ENCODE results near the gene MACROH2A1. TPM values are rescaled to one million over a fixed set of nuclear protein-coding genes. Genes with fewer than 3 reads are reported as not detected.

MACROH2A1 gene
- polyA plus RNA-seq, 2 of the 4 experiments (the other 2 are of a cell fraction) = 158 to 172 TPM

DNA sequence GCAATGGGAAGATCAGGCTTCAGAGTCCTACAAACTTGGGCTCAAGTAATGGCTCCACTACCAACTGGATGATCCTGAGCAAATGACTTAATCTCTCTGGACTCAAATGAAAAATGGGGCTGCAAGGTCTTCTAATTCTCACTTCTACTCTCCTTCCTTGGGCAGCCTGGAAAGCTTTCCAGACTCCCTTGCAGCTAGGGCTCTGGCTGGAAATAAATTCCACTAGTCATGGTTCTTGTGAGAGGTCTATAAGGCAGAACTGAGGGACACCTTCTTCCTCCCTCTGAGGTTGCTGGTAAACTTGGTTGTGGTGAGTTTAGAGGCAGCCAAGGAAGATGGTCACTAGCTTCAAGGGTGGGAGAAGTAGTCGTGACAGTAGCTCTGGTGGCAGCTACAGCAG, 29.6 kb upstream of the MACROH2A1 start:
- H3K4me2 ChIP-seq = no peak overlapping the region
- POLR2A ChIA-PET = no interaction called here
- CTCF ChIA-PET = interaction anchor here (1.3 to 1.4 kb wide), 2 partner anchors 11 to 13 kb away, joined by 3 to 4 read pairs; no protein-coding TSS in a partner anchor
- no peak overlapping the region for H3K4me3 ChIP-seq
- no peak for DNase-seq (ENCODE audit: low read depth in 1 of 2, low spot score in 1 of 2)
- 13% methylated on average over 1 of the region's 1 CpG for WGBS (ENCODE audit: missing lambda C conversion rate)
- H3K9me3 ChIP-seq = peaks cover 20% of the 10 kb centered on the region
- TF ChIP-seq TFCP2L1 (CRISPR knock-in tag; IDR thresholded peaks at IDR 0.05) (no peak), RAD21 (conservative IDR thresholded peaks at IDR 0.05 in 1 of 2, IDR thresholded peaks at IDR 0.05 in 1 of 2) (no peak)
- TF ChIP-seq, protein P1, sequence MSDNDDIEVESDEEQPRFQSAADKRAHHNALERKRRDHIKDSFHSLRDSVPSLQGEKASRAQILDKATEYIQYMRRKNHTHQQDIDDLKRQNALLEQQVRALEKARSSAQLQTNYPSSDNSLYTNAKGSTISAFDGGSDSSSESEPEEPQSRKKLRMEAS (IDR thresholded peaks at IDR 0.05) = no peak
- no peak for FAIRE-seq
- ATAC-seq = no peak
- no peak overlapping the region for H3K27ac ChIP-seq
- no peaks in the 10 kb centered on the region for H3K4me1 ChIP-seq

DNA sequence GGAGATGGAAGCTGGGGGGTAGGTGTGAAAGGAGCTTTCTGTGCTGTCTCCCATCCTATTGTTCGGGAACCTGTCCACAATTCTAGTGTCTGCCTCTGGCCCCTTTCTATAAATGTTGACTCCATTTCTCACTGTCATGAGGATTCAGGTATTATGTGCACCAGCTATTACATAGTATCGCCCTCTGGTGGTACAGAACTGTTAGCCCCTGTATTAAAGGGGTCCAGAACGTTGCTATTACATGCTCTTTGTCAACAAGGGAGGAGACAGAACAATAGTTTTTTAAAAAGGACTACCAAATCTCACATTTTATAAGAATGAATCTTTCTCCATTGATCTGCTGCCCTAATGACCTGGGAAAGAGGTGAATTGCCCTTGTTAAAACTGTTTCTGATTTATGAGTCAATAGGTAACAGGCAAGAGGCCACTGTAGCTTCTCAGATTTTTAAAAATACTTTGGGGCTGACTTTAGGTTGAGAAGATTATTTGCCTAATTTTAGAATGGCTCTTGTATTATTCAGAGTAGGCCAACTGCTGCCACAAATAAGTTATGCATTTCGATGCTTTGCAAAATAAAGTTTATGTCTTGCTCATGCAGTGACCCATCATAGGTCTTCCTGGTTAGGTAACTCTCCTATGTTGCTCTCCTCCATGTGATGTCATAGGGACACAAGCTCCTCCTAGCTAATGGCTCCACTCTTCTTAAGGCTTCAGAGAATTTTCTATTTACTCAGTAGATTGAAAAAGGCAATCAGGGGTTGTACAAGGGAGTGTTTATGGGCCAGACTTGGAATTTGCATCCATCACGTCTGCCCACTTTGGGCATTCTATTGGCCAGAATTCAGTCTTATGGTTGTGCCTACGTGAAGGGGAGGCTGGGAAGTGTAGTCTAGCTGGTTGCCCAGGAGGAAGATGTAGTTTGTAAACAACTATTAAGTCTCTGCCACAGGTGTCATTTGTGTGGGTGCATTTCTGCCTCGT, 27.4 kb upstream of the MACROH2A1 start:
- ChIA-PET POLR2A (no interaction called here), CTCF (interaction anchor here (0.7 to 4.3 kb wide), 18 partner anchors 9 to 507 kb away, joined by 3 to 22 read pairs (median 4); partner anchors contain the start of genes DCANP1 and MACROH2A1)
- Histone ChIP-seq H3K4me3 (no peak overlapping the region), H3K4me1 (peaks cover 8% of the 10 kb centered on the region; the same call in 2 of the 3 replicates), H3K9me3 (peaks cover 20% of the 10 kb centered on the region), H3K27ac (no peak overlapping the region), H3K4me2 (no peak overlapping the region)
- TF ChIP-seq, protein P2, sequence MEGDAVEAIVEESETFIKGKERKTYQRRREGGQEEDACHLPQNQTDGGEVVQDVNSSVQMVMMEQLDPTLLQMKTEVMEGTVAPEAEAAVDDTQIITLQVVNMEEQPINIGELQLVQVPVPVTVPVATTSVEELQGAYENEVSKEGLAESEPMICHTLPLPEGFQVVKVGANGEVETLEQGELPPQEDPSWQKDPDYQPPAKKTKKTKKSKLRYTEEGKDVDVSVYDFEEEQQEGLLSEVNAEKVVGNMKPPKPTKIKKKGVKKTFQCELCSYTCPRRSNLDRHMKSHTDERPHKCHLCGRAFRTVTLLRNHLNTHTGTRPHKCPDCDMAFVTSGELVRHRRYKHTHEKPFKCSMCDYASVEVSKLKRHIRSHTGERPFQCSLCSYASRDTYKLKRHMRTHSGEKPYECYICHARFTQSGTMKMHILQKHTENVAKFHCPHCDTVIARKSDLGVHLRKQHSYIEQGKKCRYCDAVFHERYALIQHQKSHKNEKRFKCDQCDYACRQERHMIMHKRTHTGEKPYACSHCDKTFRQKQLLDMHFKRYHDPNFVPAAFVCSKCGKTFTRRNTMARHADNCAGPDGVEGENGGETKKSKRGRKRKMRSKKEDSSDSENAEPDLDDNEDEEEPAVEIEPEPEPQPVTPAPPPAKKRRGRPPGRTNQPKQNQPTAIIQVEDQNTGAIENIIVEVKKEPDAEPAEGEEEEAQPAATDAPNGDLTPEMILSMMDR (IDR thresholded peaks at IDR 0.05) = peak; percentile 48
- TF ChIP-seq, protein P3, sequence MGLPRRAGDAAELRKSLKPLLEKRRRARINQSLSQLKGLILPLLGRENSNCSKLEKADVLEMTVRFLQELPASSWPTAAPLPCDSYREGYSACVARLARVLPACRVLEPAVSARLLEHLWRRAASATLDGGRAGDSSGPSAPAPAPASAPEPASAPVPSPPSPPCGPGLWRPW (IDR thresholded peaks at IDR 0.05) = no peak
- TF ChIP-seq, protein P4, sequence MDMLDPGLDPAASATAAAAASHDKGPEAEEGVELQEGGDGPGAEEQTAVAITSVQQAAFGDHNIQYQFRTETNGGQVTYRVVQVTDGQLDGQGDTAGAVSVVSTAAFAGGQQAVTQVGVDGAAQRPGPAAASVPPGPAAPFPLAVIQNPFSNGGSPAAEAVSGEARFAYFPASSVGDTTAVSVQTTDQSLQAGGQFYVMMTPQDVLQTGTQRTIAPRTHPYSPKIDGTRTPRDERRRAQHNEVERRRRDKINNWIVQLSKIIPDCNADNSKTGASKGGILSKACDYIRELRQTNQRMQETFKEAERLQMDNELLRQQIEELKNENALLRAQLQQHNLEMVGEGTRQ (IDR thresholded peaks at IDR 0.05) = no peak
- TF ChIP-seq MAFK (IDR thresholded peaks at IDR 0.05; ENCODE audit: partially characterized antibody) (no peak), NPAS2 (CRISPR knock-in tag; IDR thresholded peaks at IDR 0.05; ENCODE audit: borderline replicate concordance) (no peak), CHD2 (IDR thresholded peaks at IDR 0.05; ENCODE audit: low read length, partially characterized antibody) (no peak), FOXS1 (CRISPR knock-in tag; IDR thresholded peaks at IDR 0.05) (no peak), POLR2AphosphoS2 (conservative IDR thresholded peaks at IDR 0.05; ENCODE audit: low read length) (no peak), RAD21 (conservative IDR thresholded peaks at IDR 0.05 in 1 of 2, IDR thresholded peaks at IDR 0.05 in 1 of 2) (peak; percentile 30 to 52; a peak in 3 of 5 replicates), ZFP36 (IDR thresholded peaks at IDR 0.05; ENCODE audit: borderline replicate concordance, partially characterized antibody) (no peak)
- TF ChIP-seq, protein P5, sequence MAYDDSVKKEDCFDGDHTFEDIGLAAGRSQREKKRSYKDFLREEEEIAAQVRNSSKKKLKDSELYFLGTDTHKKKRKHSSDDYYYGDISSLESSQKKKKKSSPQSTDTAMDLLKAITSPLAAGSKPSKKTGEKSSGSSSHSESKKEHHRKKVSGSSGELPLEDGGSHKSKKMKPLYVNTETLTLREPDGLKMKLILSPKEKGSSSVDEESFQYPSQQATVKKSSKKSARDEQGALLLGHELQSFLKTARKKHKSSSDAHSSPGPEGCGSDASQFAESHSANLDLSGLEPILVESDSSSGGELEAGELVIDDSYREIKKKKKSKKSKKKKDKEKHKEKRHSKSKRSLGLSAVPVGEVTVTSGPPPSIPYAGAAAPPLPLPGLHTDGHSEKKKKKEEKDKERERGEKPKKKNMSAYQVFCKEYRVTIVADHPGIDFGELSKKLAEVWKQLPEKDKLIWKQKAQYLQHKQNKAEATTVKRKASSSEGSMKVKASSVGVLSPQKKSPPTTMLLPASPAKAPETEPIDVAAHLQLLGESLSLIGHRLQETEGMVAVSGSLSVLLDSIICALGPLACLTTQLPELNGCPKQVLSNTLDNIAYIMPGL (CRISPR knock-in tag; IDR thresholded peaks at IDR 0.05; ENCODE audit: borderline replicate concordance) = no peak
- TF ChIP-seq, protein P6, sequence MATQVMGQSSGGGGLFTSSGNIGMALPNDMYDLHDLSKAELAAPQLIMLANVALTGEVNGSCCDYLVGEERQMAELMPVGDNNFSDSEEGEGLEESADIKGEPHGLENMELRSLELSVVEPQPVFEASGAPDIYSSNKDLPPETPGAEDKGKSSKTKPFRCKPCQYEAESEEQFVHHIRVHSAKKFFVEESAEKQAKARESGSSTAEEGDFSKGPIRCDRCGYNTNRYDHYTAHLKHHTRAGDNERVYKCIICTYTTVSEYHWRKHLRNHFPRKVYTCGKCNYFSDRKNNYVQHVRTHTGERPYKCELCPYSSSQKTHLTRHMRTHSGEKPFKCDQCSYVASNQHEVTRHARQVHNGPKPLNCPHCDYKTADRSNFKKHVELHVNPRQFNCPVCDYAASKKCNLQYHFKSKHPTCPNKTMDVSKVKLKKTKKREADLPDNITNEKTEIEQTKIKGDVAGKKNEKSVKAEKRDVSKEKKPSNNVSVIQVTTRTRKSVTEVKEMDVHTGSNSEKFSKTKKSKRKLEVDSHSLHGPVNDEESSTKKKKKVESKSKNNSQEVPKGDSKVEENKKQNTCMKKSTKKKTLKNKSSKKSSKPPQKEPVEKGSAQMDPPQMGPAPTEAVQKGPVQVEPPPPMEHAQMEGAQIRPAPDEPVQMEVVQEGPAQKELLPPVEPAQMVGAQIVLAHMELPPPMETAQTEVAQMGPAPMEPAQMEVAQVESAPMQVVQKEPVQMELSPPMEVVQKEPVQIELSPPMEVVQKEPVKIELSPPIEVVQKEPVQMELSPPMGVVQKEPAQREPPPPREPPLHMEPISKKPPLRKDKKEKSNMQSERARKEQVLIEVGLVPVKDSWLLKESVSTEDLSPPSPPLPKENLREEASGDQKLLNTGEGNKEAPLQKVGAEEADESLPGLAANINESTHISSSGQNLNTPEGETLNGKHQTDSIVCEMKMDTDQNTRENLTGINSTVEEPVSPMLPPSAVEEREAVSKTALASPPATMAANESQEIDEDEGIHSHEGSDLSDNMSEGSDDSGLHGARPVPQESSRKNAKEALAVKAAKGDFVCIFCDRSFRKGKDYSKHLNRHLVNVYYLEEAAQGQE (IDR thresholded peaks at IDR 0.05) = no peak
- DNase-seq (ENCODE audit: low read depth in 1 of 2, low spot score in 1 of 2) (peak; percentile 63 to 65), ATAC-seq (peak; percentile 89 to 96), FAIRE-seq (no peak)
- WGBS (ENCODE audit: missing lambda C conversion rate) = 16% methylated on average over 7 of the region's 7 CpGs
